Stimulated activated CD4-positive, alpha-beta T cell treated with anti-CD3 and anti-CD28 coated beads, Interleukin-1b, Interleukin-23, amount 100 ng/mL, for 24 hours (primary cell): Measurements from ENCODE around the gene PRKCE.

Experiments
- DNase-seq, 4 experiments: peaks; one replicate each; pipeline ENCODE4 v3.0.0-alpha.2; 2020; ENCODE audit warnings: low read depth in 4 of 4, low spot score in 1 of 4

Gene PRKCE

DNA sequence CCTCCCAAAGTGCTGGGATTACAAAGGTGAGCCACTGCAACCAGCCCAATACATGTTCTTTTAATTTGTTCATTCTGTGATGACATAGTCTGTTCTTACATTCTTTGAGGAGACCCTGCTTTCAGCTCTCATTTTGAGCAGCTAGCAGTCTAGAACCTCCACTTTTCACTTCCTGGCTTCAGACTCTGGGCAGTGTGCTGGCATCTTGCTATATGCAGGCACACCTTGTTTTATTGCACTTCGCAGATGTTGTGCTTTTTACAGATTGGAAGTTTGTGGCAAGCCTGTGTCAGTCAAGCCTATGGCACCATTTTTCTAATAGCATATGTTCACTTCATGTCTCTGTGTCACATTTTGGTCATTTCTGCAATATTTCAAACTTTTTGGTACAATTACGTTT lies 72.4 kb downstream of the PRKCE start:
- DNase-seq, result no peak

- no peak for DNase-seq
Measured at GRCh38 chr2:45724335-45724734, 72.9 kb downstream of the PRKCE start.

DNA sequence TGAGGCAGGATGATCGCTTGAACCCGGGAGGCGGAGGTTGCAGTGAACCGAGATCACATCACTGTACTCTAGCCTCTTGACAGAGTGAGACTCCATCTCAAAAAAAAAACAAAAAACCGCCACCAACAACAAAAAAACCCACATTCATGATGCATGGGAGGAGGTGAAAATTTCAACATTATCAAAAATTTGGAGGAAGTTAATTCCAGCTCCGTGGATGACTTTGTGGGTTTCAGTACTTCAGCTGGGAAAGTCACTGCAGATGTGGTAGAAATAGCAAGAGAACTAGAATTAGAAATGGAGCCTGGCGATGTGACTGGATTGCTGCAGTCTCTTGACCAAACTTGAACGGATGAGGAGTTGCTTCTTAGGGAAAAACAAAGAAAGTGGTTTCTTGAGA lies 74.3 kb downstream of the PRKCE start:
- no peak for DNase-seq

- DNase-seq, result no peak
Measured at GRCh38 chr2:45726188-45726587, 74.7 kb downstream of the PRKCE start.

GRCh38 chr2:45728458-45728942 lies 77.0 kb downstream of the PRKCE start:
- DNase-seq, result no peak

GRCh38 chr2:45729753-45730512 lies 78.5 kb downstream of the PRKCE start:
- no peak for DNase-seq

GRCh38 chr2:45731141-45731540 lies 79.7 kb downstream of the PRKCE start:
- DNase-seq, result no peak

DNA sequence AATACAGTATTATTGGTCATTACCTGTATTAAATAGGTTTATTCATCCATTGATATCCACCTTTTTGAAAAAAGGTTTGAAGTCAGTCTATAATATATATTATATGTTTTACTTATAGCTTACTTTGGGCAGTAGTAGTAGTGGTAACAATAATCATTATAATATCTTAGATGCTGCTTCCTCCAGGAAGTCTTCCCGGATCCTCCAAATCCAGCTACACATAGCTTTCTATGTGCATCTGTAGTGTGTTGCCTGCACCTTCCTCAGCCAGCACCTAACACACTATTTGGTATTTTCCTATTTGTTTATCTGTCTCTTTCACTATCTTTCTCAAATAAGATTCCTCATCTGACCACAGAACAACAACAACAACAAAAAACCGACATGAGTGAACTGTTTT lies 81.0 kb downstream of the PRKCE start:
- no peak for DNase-seq

DNA sequence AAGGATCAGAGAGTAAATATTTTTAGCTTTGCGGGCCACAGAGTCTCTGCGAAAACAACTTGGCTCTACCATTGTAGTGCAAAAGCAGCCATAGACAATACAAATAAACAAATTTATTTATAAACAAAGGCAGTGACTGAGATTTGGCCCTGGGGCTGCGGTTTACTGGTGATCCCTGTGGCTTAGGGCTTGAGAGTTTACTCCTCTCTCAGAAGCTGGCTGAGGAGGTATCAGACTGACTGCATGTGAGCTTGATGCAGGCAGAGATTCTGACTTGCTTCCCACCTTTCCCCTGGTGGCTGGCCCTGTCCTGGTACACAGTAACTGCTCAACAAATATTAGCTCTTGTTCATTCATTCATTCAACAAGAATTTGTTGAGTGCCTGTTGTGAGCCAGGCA lies 81.5 kb downstream of the PRKCE start:
- DNase-seq, result no peak

GRCh38 chr2:45734336-45734735 lies 82.9 kb downstream of the PRKCE start:
- DNase-seq, result no peak

DNA sequence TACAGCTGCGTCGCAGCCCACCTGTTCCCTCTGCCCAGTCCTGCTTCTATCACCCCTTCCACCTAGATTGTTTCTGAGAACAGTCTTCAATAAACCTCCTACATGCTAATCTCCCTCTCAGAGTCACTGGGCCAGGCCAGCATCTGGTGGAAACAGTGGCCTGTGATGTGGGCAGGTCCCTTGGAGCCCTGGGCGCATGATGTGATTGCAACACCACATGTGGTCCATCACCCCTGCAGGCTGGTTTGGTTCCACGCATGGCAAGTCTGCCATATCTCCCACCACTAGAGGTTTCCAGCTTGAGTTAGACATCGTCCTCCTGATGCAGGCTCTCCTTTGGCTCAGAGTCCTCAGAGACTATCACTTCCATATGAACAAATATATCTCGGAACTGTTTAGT lies 83.5 kb downstream of the PRKCE start:
- DNase-seq, result no peak

DNA sequence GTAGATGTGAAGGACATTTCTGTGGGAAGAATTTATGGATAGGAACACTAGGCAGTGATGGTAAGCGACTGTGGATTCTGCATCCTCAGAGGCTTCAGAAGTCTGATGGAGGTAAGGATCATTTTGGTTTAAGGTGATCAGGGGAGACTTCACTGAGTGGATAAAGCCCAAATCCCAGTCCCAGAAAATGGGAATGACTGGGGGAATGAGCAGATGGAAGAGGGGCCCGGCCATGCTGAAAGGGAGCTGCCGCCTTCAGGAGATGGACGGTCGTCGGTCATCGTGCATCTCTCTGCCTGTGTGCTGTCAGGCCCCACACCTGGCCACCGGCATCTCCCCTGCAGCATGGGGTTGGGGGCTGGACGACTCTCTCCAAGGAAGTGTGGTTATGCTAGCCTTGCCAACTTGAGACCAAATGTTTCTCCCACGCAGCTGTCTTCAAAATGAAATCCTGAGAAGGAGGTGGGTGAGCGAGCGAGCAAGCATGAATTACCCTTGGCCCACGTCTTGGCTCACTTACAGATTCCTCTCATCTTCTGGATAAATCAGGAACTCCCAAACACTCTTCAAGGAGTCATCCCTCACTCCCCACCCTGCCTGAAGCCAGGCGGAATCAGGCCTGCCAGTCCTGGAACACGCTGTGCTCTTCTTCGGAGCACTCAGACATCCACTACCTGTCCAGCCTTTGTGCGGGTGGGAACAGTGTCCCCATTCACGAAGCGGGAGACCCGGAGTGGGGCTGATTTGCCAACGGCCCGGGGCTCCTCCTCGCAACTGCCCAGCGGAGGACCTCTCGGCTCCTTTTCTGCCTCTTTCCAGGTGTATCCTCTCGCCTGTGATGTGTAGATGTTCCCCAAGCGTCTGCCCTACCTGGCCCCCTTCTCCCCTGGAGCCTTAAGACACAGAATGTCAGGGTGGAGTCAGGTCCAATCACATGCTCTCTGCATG lies 85.6 kb downstream of the PRKCE start:
- no peak for DNase-seq

GRCh38 chr2:45739796-45740485 lies 88.5 kb downstream of the PRKCE start:
- no peak for DNase-seq

DNA sequence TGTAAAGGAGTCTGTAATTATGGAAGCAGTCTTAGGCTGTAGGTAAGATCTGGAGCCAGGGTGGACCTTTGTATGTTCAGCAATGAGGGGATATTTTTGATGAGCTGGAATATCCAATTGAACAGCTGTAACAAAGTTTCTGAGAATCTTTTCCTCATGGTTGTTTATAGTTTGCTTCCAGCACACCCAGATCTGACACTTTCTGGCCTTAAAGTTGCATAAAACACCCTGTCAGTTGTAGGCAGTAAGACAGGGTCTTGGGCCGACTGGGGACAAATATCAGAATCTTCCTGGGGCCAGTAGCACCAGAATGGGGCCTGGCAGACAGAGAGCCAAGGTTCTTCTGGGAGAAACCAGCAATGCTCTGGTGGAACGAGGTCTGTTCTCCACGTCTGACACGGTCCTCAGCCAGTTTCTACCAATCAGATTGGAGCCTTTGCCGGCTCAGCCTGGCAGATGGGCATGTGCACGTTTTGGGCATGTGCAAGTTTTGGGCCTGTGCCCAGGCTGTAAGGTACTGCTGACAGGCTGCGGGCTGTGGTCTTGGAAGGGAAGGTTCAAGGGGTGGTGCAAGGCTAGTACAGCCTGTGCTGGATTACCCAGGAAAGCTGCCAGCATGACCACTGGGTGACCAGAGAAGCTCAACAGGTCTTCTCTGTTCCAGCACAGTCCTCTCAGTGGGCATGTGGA lies 89.8 kb downstream of the PRKCE start:
- DNase-seq, result no peak

DNA sequence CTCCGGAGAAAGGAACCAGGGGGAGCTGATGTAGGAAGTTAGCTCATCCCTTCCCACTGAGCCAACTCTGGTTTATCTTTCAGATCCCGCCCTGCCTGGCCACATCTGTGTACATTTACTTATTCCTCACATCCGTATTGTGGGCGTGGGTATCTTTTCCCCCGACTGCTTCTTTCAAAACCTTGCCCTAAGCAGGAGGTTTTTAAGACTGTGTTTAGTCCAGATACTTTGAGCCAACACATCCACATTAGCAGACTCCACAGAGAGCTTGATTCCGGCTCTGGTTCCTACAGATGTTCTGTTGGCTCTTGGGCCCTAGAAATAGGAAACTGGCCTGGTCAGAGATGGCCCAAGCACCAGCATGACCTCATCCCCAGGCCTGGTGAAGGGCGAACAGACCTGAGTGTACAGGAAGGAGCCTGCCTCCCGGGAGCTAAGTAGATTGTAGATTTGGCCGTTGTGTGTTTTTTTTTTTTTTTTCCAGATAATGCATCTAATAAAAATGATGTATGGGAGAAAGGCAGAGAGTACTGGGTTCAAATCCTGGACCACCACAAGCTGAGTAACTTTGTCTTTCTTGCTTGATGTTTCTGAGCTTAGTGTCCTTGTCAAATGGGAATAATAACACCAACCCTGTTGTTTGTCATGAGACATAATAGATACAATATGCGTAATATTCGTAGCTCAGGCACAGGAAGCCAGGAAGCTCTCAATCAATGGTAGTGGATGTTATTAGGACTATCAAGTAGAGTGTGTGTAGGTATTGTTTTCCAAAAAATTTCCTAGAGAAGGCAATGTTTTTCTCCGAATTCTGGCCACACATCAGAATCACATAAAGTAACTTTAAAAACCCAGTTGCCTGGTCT lies 92.3 kb downstream of the PRKCE start:
- no peak for DNase-seq

DNA sequence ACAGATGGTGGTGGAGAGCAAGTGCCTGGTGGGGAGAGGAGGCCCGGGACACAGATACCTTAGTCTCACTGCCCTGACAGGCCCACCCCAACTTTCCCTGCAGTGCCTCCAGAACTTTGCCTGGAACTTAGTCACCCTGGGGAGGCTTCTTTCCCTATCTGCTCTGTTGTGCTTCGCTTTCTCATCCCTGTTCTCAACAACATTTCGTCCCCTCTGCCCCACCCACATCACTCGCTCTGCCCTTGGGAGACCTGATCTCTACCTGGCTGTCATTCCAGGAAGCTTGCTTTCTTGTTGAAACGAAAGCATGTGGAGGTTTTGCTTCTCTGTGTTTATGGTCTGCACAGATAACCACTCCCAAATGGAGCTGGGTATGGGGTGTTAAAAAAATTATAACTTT lies 93.8 kb downstream of the PRKCE start:
- no peak for DNase-seq

DNA sequence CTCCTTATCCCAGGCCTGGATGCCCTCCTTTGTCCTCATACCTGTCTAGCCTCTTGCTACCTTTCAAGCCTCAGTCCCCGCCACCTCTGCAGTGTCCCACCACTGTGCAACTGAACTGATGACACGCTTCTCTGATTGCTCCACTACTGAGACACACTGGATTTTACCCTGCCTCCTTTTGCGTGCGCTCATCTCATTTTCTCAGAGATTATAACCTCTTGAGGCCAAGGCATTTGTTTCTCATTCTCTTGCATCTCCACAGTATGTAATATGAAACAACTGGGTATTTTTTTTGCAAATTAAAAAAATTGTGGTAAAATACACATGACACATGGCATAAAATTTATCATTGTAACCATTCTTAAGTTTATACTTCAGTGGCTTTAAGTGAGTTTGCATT lies 95.4 kb downstream of the PRKCE start:
- DNase-seq, result no peak

DNA sequence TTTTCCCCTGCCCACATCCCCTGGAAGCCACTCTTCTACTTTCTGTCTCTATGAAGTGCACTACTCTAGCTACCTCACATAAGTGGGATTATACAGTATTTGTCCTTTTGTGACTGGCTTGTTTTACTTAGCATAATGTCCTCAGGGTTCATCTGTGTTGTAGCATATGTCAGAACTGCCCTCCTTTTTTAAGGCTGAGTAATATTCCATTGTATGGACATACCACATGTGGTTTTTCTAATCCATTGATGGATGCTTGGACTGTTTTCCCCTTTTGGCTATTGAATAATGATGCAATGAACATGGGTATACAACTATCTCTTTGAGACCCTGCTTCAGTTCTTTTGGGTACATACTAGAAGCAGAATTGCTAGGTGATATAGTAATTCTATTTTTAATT lies 95.9 kb downstream of the PRKCE start:
- DNase-seq, result no peak

DNA sequence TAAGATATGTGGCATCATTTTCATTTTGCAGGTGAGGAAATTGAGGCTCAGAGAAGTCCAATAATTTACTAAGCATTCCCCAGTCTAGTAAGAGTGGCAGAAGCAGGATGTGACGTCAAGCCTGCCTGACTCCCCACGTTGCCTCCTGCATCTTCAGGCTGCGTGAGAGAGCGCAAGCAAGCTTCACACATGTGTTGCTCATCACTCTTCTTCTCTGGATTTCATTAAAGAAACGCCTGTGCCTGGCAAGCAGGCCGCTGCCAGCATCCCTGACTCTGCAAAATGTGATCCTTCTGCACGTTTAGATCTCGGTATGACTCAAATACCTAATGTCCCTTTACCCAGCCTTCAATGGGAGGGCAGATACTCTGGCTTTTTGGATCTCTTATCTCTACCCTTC lies 96.8 kb downstream of the PRKCE start:
- DNase-seq, result no peak

GRCh38 chr2:45750001-45750400 lies 98.5 kb downstream of the PRKCE start:
- no peak for DNase-seq
